WERI-Rb-1 (cell line): Measurements from ENCODE around the gene ITSN1.

Experiments
- DNase-seq: peaks from one replicate; pipeline ENCODE4 v3.0.0-alpha.2; 2020
- H3K27ac ChIP-seq: fragments of 250-450 bp; sonication (Bioruptor Pico); 2 replicates; pipeline ENCODE4 v1.5.1; 2020; ENCODE audit warnings: mild to moderate bottlenecking, moderate library complexity
- H3K27me3 ChIP-seq: fragments of 250-450 bp; sonication (Bioruptor Pico); 2 replicates; pipeline ENCODE4 v1.5.1; 2021; ENCODE audit warnings: mild to moderate bottlenecking, low read depth, moderate library complexity; ENCODE audit not compliant: insufficient read depth, severe bottlenecking
- H3K36me3 ChIP-seq: fragments of 250-450 bp; sonication (Bioruptor Pico); 2 replicates; pipeline ENCODE4 v1.5.1; 2020; ENCODE audit warnings: mild to moderate bottlenecking, moderate library complexity
- H3K4me3 ChIP-seq: 2 replicates; pipeline ENCODE4 v1.5.1; 2011; ENCODE audit warnings: low read depth, mild to moderate bottlenecking, control low read depth, low read length
- H3K9me3 ChIP-seq: fragments of 250-450 bp; sonication (Bioruptor Pico); 2 replicates; pipeline ENCODE4 v1.5.1; 2021; ENCODE audit warnings: mild to moderate bottlenecking, moderate library complexity; ENCODE audit not compliant: severe bottlenecking
- TF ChIP-seq, protein P1 (sequence below): IDR thresholded peaks from 2 replicates; pipeline ENCODE4 v1.5.1; 2011; ENCODE audit warnings: low read depth, mild to moderate bottlenecking, control low read depth, inconsistent platforms, low read length

The ITSN1 gene

DNA sequence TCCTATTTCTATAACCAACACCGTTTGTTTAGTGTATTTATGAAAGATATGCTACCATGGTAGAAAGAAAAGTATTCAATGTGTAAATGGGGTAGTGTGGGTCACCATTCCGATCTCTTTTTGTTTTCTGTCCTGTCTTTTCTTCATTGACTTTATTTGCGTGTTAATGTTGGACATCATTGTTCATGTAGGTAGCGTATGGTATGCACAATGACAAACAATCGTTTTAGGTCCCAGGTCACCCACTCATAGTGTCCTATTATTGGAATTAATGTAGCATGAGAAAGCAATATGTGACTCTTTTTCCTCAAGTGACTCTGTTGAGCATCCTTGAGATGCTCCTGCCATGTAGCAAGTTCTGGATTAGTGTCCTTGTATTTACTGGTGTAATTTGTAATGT, 247.9 kb downstream of the ITSN1 start:
- H3K27ac ChIP-seq = no peak overlapping the region
- no peaks in the 10 kb centered on the region for H3K9me3 ChIP-seq
- H3K27me3 ChIP-seq = no peaks in the 10 kb centered on the region
- TF ChIP-seq, protein P1, sequence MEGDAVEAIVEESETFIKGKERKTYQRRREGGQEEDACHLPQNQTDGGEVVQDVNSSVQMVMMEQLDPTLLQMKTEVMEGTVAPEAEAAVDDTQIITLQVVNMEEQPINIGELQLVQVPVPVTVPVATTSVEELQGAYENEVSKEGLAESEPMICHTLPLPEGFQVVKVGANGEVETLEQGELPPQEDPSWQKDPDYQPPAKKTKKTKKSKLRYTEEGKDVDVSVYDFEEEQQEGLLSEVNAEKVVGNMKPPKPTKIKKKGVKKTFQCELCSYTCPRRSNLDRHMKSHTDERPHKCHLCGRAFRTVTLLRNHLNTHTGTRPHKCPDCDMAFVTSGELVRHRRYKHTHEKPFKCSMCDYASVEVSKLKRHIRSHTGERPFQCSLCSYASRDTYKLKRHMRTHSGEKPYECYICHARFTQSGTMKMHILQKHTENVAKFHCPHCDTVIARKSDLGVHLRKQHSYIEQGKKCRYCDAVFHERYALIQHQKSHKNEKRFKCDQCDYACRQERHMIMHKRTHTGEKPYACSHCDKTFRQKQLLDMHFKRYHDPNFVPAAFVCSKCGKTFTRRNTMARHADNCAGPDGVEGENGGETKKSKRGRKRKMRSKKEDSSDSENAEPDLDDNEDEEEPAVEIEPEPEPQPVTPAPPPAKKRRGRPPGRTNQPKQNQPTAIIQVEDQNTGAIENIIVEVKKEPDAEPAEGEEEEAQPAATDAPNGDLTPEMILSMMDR = no peak
- no peak for DNase-seq
- H3K4me3 ChIP-seq = no peak overlapping the region
- no peaks in the 10 kb centered on the region for H3K36me3 ChIP-seq

DNA sequence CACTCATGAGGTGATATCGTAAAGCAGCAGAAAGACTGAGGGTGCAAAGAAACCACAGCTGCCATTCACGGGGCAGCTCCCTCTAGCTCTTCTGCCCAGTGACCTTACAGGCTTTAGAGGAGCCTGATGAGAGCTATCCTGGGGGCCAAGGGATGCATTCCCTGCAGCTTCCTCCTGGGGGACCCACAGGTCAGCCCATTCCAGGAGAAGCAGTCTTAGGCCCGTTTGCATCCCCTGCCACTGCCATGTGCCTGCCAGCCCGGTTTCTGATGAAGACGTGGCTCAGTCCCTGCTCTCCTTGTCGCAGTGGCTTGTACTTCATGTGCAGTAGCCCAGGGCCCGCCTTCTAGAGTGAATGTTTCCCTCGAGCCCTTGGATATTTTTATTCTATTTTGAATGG, 250.6 kb downstream of the ITSN1 start:
- Histone ChIP-seq H3K9me3 (no peaks in the 10 kb centered on the region), H3K4me3 (no peak overlapping the region), H3K27ac (no peak overlapping the region), H3K27me3 (no peaks in the 10 kb centered on the region), H3K36me3 (no peaks in the 10 kb centered on the region)
- DNase-seq = peak; percentile 66
- TF ChIP-seq, protein P1 = peak; percentile 69

DNA sequence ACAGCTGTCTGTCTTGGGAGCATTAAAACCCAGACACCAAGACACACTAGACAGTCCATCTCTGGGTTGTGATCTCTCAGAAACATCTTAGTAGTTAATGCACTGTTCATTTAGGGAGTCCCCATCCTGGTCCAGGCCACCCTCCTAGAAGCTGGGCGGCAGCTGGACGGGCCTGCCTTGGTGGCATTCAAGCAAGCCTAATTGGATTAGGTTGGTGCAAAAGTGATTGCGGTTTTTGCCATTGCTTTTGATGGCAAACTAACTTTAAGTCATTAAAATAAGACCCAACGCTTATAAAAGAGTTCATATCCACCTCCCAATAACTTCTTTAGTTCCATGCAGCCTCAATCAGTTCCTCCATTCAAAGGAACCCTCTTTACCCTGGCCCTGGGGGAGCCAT, 251.6 kb downstream of the ITSN1 start:
- Histone ChIP-seq H3K4me3 (no peak overlapping the region), H3K36me3 (no peaks in the 10 kb centered on the region), H3K9me3 (no peaks in the 10 kb centered on the region), H3K27ac (no peak overlapping the region), H3K27me3 (no peaks in the 10 kb centered on the region)
- TF ChIP-seq, protein P1 = no peak
- DNase-seq = peak; percentile 58

DNA sequence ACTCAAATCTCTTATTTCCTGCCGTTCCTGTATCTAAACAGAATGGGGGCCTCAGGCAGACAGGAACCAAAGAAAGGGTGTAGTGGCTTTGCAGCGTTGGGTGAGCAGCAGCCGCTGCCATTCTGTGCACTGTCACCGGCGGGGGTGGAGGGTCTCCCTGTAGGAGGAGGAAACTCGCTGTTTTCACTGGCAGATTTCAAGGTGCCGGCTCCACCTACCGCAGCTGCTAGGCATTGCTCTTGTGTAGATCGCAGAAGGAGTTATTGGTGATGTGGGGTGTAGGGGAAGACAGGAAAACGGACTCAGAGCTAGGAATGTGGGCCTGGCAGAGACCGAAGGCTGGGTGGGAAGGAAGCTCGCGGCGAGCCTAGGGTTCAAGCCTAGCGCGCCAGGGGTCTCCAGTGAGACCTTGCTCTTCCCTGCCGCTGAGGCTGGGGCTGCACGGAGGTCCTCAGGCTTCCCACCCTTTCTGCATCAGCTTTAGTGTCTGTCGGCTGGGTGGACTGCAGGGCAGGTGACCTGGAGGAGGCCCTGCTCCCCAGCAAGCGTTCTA, 252.5 kb downstream of the ITSN1 start:
- TF ChIP-seq, protein P1 = peak; percentile 96
- peak; percentile 96 for DNase-seq
- H3K4me3 ChIP-seq = no peak overlapping the region; the same call in 1 of the 2 replicates
- H3K27me3 ChIP-seq = no peaks in the 10 kb centered on the region
- no peaks in the 10 kb centered on the region for H3K36me3 ChIP-seq
- H3K9me3 ChIP-seq = no peaks in the 10 kb centered on the region
- H3K27ac ChIP-seq = no peak overlapping the region

DNA sequence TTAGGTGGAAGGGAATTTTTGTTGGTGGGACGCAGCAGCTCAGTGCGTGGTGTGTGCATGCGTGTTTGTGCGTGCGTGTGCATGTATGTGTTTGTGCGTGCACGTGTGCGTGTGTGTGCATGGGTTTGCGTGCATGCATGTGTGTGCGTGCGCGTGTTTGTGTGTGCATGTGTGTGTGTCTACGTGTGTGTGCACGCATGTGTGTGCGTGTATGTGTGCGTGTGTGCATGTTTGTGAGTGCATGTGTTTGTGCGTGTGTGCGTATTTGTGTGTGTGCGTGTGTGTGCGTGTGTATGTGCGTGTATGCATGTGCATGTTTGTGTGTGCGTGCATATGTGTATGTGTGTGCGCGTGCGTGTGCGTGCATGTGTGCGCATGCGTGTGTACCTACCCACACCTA, 253.1 kb downstream of the ITSN1 start:
- Histone ChIP-seq H3K27ac (no peak overlapping the region), H3K27me3 (no peaks in the 10 kb centered on the region), H3K4me3 (no peak overlapping the region), H3K9me3 (no peaks in the 10 kb centered on the region), H3K36me3 (peaks cover 2% of the 10 kb centered on the region)
- DNase-seq = no peak
- TF ChIP-seq, protein P1 = no peak

DNA sequence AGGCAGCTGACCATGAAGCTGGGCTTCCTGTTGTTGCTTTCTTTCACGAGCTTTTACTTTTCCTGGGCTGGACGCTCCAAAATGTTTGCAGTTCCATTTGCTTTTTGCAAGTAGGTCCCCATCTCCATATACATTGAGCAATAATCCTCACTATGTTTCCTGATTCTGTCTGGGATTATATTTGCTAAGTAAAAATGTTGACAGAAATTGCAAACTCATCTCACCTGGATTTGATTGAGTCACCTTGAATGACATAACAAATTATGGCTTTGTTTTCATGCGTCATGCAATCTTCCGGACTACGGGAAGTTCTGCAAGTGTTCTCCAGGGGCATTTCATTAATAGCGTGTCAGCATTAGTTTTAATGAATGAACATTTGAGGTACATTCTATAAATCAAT, 254.4 kb downstream of the ITSN1 start:
- TF ChIP-seq, protein P1 = no peak
- H3K27me3 ChIP-seq = no peaks in the 10 kb centered on the region
- H3K4me3 ChIP-seq = no peak overlapping the region
- H3K27ac ChIP-seq = no peak overlapping the region
- H3K36me3 ChIP-seq = peaks cover 13% of the 10 kb centered on the region
- no peaks in the 10 kb centered on the region for H3K9me3 ChIP-seq
- DNase-seq = no peak
